H1 (cell line): ENCODE data around the gene CA10. TPM values are rescaled to one million over a fixed set of nuclear protein-coding genes. Genes with fewer than 3 reads are reported as not detected.

ENCODE experiments used
- CTCF ChIA-PET: fragments of 300-600 bp; sonication (Branson Sonifier 250); formaldehyde crosslinking; loops from one replicate; lab custom pipeline; 2021; ENCODE audit not compliant: partially characterized antibody; lab: Charles Lee
- POLR2A ChIA-PET: fragments of 300-600 bp; sonication (Branson Sonifier 250); formaldehyde crosslinking; loops from one replicate; lab custom pipeline; 2021; ENCODE audit warnings: inconsistent platforms; ENCODE audit not compliant: partially characterized antibody; lab: Charles Lee
- DNase-seq, 2 experiments: peaks; one replicate each; pipeline versions ENCODE4 v3.0.0 to v3.0.0-alpha.2; 2010 to 2022; ENCODE audit warnings: low spot score in 2 of 2, low read depth in 1 of 2, mixed read lengths in 1 of 2
- FAIRE-seq: peaks from 2 replicates; lab custom pipeline; 2011; peaks lifted over from hg19 to GRCh38; lab: Jason Lieb, UNC
- H2AFZ ChIP-seq: 2 replicates; pipeline ENCODE4 v1.8.1; 2012; ENCODE audit warnings: low read length, inconsistent platforms
- H2AK5ac ChIP-seq: 2 replicates; pipeline ENCODE4 v1.6.1; 2013; ENCODE audit warnings: low read depth, low read length
- H2BK120ac ChIP-seq: replicated peaks from 2 replicates; pipeline ENCODE3; 2013; ENCODE audit warnings: low read depth, low read length, inconsistent platforms
- H2BK12ac ChIP-seq: 2 replicates; pipeline ENCODE4 v1.6.1; 2013; ENCODE audit warnings: low read depth, low read length
- H2BK15ac ChIP-seq: 2 replicates; pipeline ENCODE4 v1.6.1; 2013; ENCODE audit warnings: low read length
- H2BK20ac ChIP-seq: 2 replicates; pipeline ENCODE4 v1.6.1; 2013; ENCODE audit warnings: low read length
- H2BK5ac ChIP-seq: 2 replicates; pipeline ENCODE4 v1.6.1; 2013; ENCODE audit warnings: low read depth, low read length
- H3K14ac ChIP-seq: 2 replicates; pipeline ENCODE4 v1.6.1; 2013; ENCODE audit warnings: inconsistent platforms; ENCODE audit not compliant: insufficient read length
- H3K18ac ChIP-seq: 2 replicates; pipeline ENCODE4 v1.6.1; 2013; ENCODE audit warnings: low read length; ENCODE audit errors: extremely low read depth
- H3K23ac ChIP-seq: 2 replicates; pipeline ENCODE4 v1.6.1; 2013; ENCODE audit warnings: inconsistent platforms; ENCODE audit not compliant: insufficient read length
- H3K23me2 ChIP-seq: 2 replicates; pipeline ENCODE4 v1.6.1; 2013; ENCODE audit warnings: low read depth, low read length
- H3K27ac ChIP-seq: 2 replicates; pipeline ENCODE4 v1.6.1; 2011; ENCODE audit warnings: low read depth, low read length, inconsistent platforms
- H3K27me3 ChIP-seq, 4 experiments: replicated peaks in 1 of 4; 1 replicate in 1 of 4; 2 replicates in 3 of 4; pipeline versions ENCODE4 v1.6.1 to v1.8.1; 2011 to 2013; ENCODE audit warnings: low read length in 3 of 4, mild to moderate bottlenecking in 3 of 4, inconsistent platforms in 2 of 4, mixed read lengths in 2 of 4, moderate library complexity in 1 of 4; ENCODE audit not compliant: control insufficient read depth in 3 of 4, insufficient read depth in 3 of 4; ENCODE audit errors: extremely low read depth in 1 of 4
- H3K36me3 ChIP-seq, 4 experiments: 2 replicates each; pipeline versions ENCODE4 v1.6.1 to v1.8.1; 2011 to 2013; ENCODE audit warnings: mild to moderate bottlenecking in 4 of 4, low read length in 3 of 4, moderate library complexity in 2 of 4, control low read depth in 1 of 4, inconsistent platforms in 1 of 4; ENCODE audit not compliant: insufficient read depth in 4 of 4, control insufficient read depth in 2 of 4
- H3K4ac ChIP-seq: replicated peaks from 2 replicates; pipeline ENCODE3; 2013; ENCODE audit warnings: low read length, low read depth, mixed read lengths, inconsistent platforms; ENCODE audit not compliant: insufficient read length
- H3K4me1 ChIP-seq, 4 experiments: replicated peaks in 1 of 4; 1 replicate in 1 of 4; 2 replicates in 3 of 4; pipeline versions ENCODE4 v1.6.1 to v1.8.1; 2011 to 2013; ENCODE audit warnings: low read length in 3 of 4, inconsistent platforms in 2 of 4, mixed read lengths in 1 of 4; ENCODE audit not compliant: insufficient read depth in 4 of 4, control insufficient read depth in 3 of 4
- H3K4me2 ChIP-seq, 2 experiments: 2 replicates each; pipeline versions ENCODE4 v1.6.1 to v1.8.1; 2011 to 2013; ENCODE audit warnings: low read depth in 2 of 2, low read length in 2 of 2, control low read depth in 1 of 2, inconsistent platforms in 1 of 2, mild to moderate bottlenecking in 1 of 2; ENCODE audit not compliant: insufficient read depth in 1 of 2
- H3K4me3 ChIP-seq, 4 experiments: fragments of 200-600, 300-600 bp in 1 of 4; sonication (generic), shearing (Covaris generic), sonication (Bioruptor Twin) in 1 of 4; 2 replicates each; pipeline versions ENCODE4 v1.5.1 to v1.8.1; 2011 to 2016; ENCODE audit warnings: low read length in 4 of 4, low read depth in 3 of 4, control low read depth in 2 of 4, inconsistent platforms in 2 of 4, mild to moderate bottlenecking in 2 of 4, mixed read lengths in 1 of 4, moderate library complexity in 1 of 4; ENCODE audit not compliant: insufficient read depth in 2 of 4; ENCODE audit errors: extremely low read depth in 1 of 4
- H3K56ac ChIP-seq: replicated peaks from 2 replicates; pipeline ENCODE3; 2013; ENCODE audit warnings: low read depth, mild to moderate bottlenecking, mixed read lengths, low read length, inconsistent platforms; ENCODE audit not compliant: insufficient read length
- H3K79me1 ChIP-seq: 2 replicates; pipeline ENCODE4 v1.6.1; 2013; ENCODE audit warnings: low read depth, low read length, control low read depth
- H3K79me2 ChIP-seq, 2 experiments: 2 replicates each; pipeline versions ENCODE4 v1.6.1 to v1.8.1; 2012 to 2013; ENCODE audit warnings: low read length in 2 of 2, mild to moderate bottlenecking in 2 of 2, inconsistent platforms in 1 of 2; ENCODE audit not compliant: insufficient read depth in 2 of 2, control insufficient read depth in 1 of 2
- H3K9ac ChIP-seq, 4 experiments: replicated peaks in 1 of 4; 1 replicate in 1 of 4; 2 replicates in 3 of 4; pipeline versions ENCODE4 v1.6.1 to v1.8.1; 2011 to 2013; ENCODE audit warnings: low read depth in 3 of 4, low read length in 3 of 4, control low read depth in 2 of 4, mild to moderate bottlenecking in 2 of 4, moderate library complexity in 2 of 4, inconsistent platforms in 1 of 4; ENCODE audit errors: extremely low read depth in 1 of 4
- H3K9me3 ChIP-seq, 2 experiments: 2 replicates each; pipeline versions ENCODE4 v1.6.1 to v1.8.1; 2012 to 2013; ENCODE audit warnings: mild to moderate bottlenecking in 2 of 2, moderate library complexity in 2 of 2, control low read depth in 1 of 2, inconsistent platforms in 1 of 2, low read depth in 1 of 2, low read length in 1 of 2, mixed read lengths in 1 of 2; ENCODE audit not compliant: insufficient read depth in 2 of 2
- H4K20me1 ChIP-seq, 2 experiments: replicated peaks in 1 of 2; 2 replicates each; pipeline versions ENCODE3 to v1.8.1; 2011 to 2013; ENCODE audit warnings: inconsistent platforms in 2 of 2, low read length in 2 of 2, mild to moderate bottlenecking in 1 of 2; ENCODE audit not compliant: insufficient read depth in 2 of 2, control insufficient read depth in 1 of 2
- H4K5ac ChIP-seq: 2 replicates; pipeline ENCODE4 v1.6.1; 2013; ENCODE audit warnings: low read length, low read depth, mixed read lengths, inconsistent platforms; ENCODE audit not compliant: insufficient read length
- H4K8ac ChIP-seq: 2 replicates; pipeline ENCODE4 v1.8.0; 2013; ENCODE audit warnings: mild to moderate bottlenecking, moderate library complexity, low read length, inconsistent platforms; ENCODE audit not compliant: insufficient read depth; ENCODE audit errors: extremely low read depth
- H4K91ac ChIP-seq: replicated peaks from 2 replicates; pipeline ENCODE3; 2013; ENCODE audit warnings: low read length, mixed read lengths, inconsistent platforms; ENCODE audit not compliant: insufficient read length
- EP300 ChIP-seq, 2 experiments: IDR thresholded peaks; 1 replicate in 1 of 2; 2 replicates in 1 of 2; pipeline ENCODE4 v1.6.1; 2011 to 2012; ENCODE audit warnings: low read depth in 2 of 2, low read length in 2 of 2, mild to moderate bottlenecking in 2 of 2, borderline replicate concordance in 1 of 2, inconsistent platforms in 1 of 2, moderate library complexity in 1 of 2
- EZH2 ChIP-seq: fragments of 200-600 bp; sonication (generic); IDR thresholded peaks from 2 replicates; pipeline ENCODE4 v1.7.1; 2012; ENCODE audit warnings: low read depth, mild to moderate bottlenecking, moderate library complexity, low read length, inconsistent platforms; ENCODE audit not compliant: severe bottlenecking
- JUN ChIP-seq: IDR thresholded peaks from 2 replicates; pipeline ENCODE4 v1.6.1; 2011; ENCODE audit warnings: low read depth, mild to moderate bottlenecking, improper control_type of control experiment, low read length
- KDM1A ChIP-seq: fragments of 200-600, 300-600 bp; sonication (generic); IDR thresholded peaks from 2 replicates; pipeline ENCODE4 v1.7.1; 2016; ENCODE audit warnings: mild to moderate bottlenecking, low read length, borderline replicate concordance
- PHF8 ChIP-seq: fragments of 200-600 bp; sonication (generic); conservative IDR thresholded peaks from 2 replicates; pipeline ENCODE4 v1.7.1; 2012; ENCODE audit warnings: low read depth, mild to moderate bottlenecking, inconsistent platforms, low read length, moderate library complexity
- POU5F1 ChIP-seq: IDR thresholded peaks from 2 replicates; pipeline ENCODE4 v1.6.1; 2011; ENCODE audit warnings: low read depth, mild to moderate bottlenecking, low read length, moderate library complexity
- SIN3A ChIP-seq, 2 experiments: IDR thresholded peaks in 1 of 2; conservative IDR thresholded peaks in 1 of 2; 2 replicates each; pipeline ENCODE4 v1.6.1; 2011 to 2012; ENCODE audit warnings: low read length in 2 of 2, improper control_type of control experiment in 1 of 2, low read depth in 1 of 2, mild to moderate bottlenecking in 1 of 2
- SIRT6 ChIP-seq: IDR thresholded peaks from one replicate; pipeline ENCODE4 v1.7.1; 2012; ENCODE audit warnings: low read length, inconsistent platforms
- SP2 ChIP-seq: IDR thresholded peaks from 2 replicates; pipeline ENCODE4 v1.6.1; 2012; ENCODE audit warnings: mild to moderate bottlenecking, low read length, inconsistent platforms
- TBP ChIP-seq: IDR thresholded peaks from 2 replicates; pipeline ENCODE4 v1.6.1; 2011; ENCODE audit warnings: low read depth, low read length, improper control_type of control experiment
- TEAD4 ChIP-seq: IDR thresholded peaks from 2 replicates; pipeline ENCODE4 v1.6.1; 2012; ENCODE audit warnings: low read depth, low read length, inconsistent platforms, mixed read lengths
- polyA plus RNA-seq, 7 experiments: library from polyadenylated mRNA; depleted of rRNA in 3 of 7; stranded (reverse) in 5 of 7; unstranded in 2 of 7; fragments of >200 nt in 5 of 7; fragments of 200-250 nt in 2 of 7; gene quantifications; 1 replicate in 5 of 7; 2 replicates in 1 of 7; 4 replicates in 1 of 7; pipeline versions ENCODE4 v1.2.1 to v1.2.3, GENCODE V29; 2011 to 2013; ENCODE audit warnings: missing spikeins in 2 of 7, mixed read lengths in 2 of 7
- total RNA-seq: library from RNA; stranded (reverse); fragmentation: NEBNext Ultra II Directional; extraction: Animal tissue kit (Norgen Biotek cat#: 25700); gene quantifications from 2 replicates; pipeline ENCODE4 v1.2.1, GENCODE V29; 2021

Gene CA10
- total and polyA plus RNA-seq, 2 of the 8 experiments (the other 6 are each of a cell fraction or from before 2014, with no cell fraction given): 0.60 to 0.63 TPM

DNA sequence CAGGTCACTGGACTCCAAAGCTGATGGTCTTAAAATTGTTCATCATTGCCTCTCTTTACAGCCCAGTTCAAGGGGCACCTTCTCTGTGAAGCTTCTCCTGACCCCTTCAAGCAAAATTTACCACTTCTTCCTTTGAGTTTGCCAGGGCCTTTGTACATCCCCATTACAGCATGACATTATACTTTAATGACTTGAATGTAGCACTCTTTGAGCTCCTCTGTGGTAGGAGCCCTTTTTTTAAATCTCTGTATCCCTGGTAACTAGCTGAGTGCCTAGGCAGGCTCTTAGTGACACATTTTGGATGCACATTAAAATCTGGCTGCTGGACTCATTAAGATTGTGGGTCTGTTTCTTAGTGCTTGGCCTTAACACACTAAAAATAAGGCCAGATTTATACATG lies 412.1 kb downstream of the CA10 start:
- H3K4me3 ChIP-seq: no peak overlapping the region
- H3K56ac ChIP-seq: no peak overlapping the region
- no peak overlapping the region for H2BK15ac ChIP-seq
- no peaks in the 10 kb centered on the region for H3K79me2 ChIP-seq
- no peaks in the 10 kb centered on the region for H3K79me1 ChIP-seq
- H3K4me2 ChIP-seq: no peak overlapping the region
- no peaks in the 10 kb centered on the region for H4K20me1 ChIP-seq
- H3K4me1 ChIP-seq: peaks cover 0 to 6% (median 5%) of the 10 kb centered on the region in 4 experiments; a peak in 4 of 7 replicates
- H4K5ac ChIP-seq: no peak overlapping the region
- no peaks in the 10 kb centered on the region for H3K23me2 ChIP-seq
- no peaks in the 10 kb centered on the region; a peak in 1 of 8 replicates for H3K36me3 ChIP-seq
- H2AK5ac ChIP-seq: no peak overlapping the region
- H3K4ac ChIP-seq: no peak overlapping the region
- FAIRE-seq (no peak), DNase-seq (no peak)
- no peak overlapping the region for H2BK12ac ChIP-seq
- POLR2A ChIA-PET: no interaction called here
- no peaks in the 10 kb centered on the region for H3K9me3 ChIP-seq
- no peak overlapping the region for H3K18ac ChIP-seq
- H2AFZ ChIP-seq: no peak overlapping the region
- H4K8ac ChIP-seq: no peak overlapping the region
- H3K23ac ChIP-seq: no peak overlapping the region
- H3K27me3 ChIP-seq: no peaks in the 10 kb centered on the region
- no peak overlapping the region for H3K14ac ChIP-seq
- H2BK120ac ChIP-seq: no peak overlapping the region
- H3K27ac ChIP-seq: no peak overlapping the region
- TF ChIP-seq SIRT6: no peak
- no peak for TF ChIP-seq POU5F1
- TF ChIP-seq JUN: no peak
- TF ChIP-seq PHF8: no peak
- no peak for TF ChIP-seq EZH2
- TF ChIP-seq TBP: no peak
- TF ChIP-seq SP2: no peak
- TF ChIP-seq KDM1A: no peak
- no peak for TF ChIP-seq TEAD4
- TF ChIP-seq SIN3A (conservative IDR thresholded peaks at IDR 0.05 in 1 of 2, IDR thresholded peaks at IDR 0.05 in 1 of 2; ENCODE audit: low read depth in 1 of 2, low read length in 2 of 2): no peak
- no peak for TF ChIP-seq EP300 (IDR thresholded peaks at IDR 0.05; ENCODE audit: borderline replicate concordance in 1 of 2, low read depth in 2 of 2, low read length in 2 of 2)
- TF ChIP-seq, all 59 proteins: peak for 0
- H4K91ac ChIP-seq: no peak overlapping the region
- H3K9ac ChIP-seq: no peak overlapping the region
- CTCF ChIA-PET: interaction anchor here (0.6 to 3.4 kb wide), 3 partner anchors 13 to 361 kb away, joined by 3 to 8 read pairs (median 7); no protein-coding TSS in a partner anchor
- no peak overlapping the region for H2BK5ac ChIP-seq
- no peak overlapping the region for H2BK20ac ChIP-seq
